Right renal pelvis (tissue), 4 donors: Measurements from ENCODE around the gene CHST5. TPM values are rescaled to one million over a fixed set of nuclear protein-coding genes. Genes with fewer than 3 reads are reported as not detected.
"Not testable (repeated sequence)": the region's sequence is repeated elsewhere in the genome, so short reads cannot be mapped to it uniquely, and the experiment has no call there.

ENCODE experiments used
- DNase-seq, 4 donors: peaks; one replicate each; pipeline ENCODE4 v3.0.0-alpha.2; 2013; ENCODE audit warnings: low read depth in 4 of 4, low spot score in 3 of 4, missing footprints in 1 of 4
- polyA plus RNA-seq, 4 donors: library from polyadenylated mRNA; unstranded; fragments of 120-200 nt; gene quantifications; one replicate each; pipeline ENCODE4 v1.2.1, GENCODE V29; 2013; ENCODE audit not compliant: insufficient read length in 4 of 4

Gene CHST5
- polyA plus RNA-seq, 4 donors: 0.38 to 1.2 (median 0.56) TPM

DNA sequence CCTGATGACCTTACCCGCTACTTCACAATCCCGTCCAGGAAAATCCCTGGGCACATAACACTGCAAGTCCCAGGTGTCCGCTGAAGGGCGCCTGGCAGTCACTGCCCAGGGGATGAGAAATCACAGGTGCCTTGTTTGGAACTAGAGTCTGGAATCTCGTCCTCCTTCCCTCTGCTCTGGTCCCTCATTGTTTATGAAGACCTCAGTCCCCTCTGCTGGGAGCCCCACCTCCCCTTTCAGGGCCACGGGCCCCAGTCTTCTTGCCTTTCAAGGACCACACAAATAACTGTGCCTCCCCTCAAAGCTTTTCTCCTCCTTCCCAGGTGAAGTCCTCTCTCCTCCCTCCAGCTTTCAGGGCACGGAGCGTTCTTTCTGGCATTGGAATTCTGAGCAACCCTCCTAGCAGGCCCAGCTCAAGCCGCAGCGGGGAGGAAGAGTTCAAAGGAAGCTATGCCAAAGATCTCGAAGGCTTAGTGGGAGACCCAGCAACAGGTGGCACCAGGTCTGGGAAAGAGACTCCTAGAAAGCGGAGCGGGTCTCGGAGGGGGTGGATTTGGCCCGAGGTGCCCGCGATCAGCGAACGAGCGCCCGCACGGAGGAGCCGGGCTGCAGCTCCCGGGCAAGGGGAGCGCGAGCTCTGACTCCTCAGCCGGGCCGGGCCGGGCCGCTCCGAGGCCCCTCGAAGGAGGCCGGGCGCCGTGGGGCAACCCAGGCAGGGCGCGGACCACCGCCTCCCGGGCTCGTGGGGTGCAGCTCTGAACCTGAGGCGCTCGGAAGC lies 19.5 kb downstream of the CHST5 start:
- not testable (repeated sequence) for DNase-seq

DNA sequence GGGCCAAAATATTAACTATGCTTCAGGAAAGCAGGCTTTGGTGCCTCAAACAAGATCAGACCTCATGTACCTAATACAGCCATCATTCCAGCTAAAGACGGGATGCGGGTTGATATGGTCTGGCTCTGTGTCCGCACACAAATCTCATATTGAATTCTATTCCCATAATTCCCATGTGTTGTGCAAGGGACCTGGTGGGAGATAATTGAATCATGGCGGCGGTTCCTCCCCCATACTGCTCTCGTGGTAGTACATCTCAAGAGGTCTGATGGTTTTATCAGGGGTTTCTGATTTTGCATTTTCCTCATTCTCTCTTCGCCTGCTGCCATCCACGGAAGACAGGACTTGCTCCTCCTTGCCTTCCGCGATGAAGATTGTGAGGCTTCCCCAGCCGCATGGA lies 21.6 kb downstream of the CHST5 start:
- DNase-seq: no peak

DNA sequence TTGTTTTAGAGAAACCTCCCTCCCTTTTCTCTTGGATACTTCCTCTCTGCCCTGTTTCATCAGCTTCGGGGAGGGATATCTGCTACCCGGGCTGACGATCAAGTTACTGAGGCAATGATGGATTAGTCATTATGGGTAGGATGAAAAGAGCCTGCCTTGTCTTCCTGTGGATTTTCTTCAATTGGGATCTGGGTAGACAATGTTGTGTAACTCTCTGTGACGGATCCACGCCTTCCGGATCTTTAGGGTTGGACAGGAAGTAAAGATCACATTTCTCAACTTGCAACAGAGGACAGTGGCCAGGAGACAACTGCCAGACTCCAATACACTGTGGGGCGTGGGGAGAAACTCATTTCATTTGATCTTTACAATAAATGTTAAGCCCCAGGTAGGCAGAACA lies 29.3 kb downstream of the CHST5 start:
- DNase-seq: no peak

DNA sequence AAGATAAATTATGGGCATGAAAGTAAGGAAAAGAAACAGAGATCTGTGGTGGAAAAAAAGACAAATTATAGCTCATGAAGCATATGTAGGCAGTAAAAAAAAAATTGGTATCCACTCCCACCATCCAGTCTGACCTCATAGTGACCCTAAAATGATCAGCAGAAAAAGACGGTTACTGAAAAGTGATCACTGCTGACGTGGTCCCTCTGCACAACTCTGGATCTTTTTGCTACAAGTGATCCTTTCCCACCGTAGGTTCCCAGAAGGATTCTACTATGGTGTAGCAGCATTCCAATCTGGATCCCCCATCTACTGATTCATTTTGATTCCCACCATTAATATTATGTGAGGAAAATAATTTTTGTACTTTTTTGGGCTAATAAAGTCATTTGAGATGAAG lies 29.8 kb downstream of the CHST5 start:
- DNase-seq: no peak

DNA sequence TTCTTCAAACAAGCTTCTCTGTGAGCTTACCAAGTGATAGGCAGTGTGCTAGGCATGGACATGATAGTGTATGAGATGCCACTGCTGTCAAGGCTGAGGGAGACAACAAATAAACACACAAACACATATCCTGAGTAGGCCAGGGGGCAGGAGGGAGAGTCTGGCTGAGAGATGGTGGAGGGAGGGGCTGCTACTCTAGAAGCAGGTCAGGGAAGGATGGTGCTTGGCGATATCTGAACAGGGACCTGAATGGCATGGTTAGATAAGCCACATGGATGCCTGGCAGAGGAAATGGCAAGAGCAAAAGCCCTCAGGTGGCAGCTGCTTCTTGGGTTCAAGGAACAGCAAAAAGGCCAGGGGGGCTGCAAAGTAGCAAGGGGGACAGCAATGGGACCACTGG lies 32.1 kb downstream of the CHST5 start:
- no peak for DNase-seq

DNA sequence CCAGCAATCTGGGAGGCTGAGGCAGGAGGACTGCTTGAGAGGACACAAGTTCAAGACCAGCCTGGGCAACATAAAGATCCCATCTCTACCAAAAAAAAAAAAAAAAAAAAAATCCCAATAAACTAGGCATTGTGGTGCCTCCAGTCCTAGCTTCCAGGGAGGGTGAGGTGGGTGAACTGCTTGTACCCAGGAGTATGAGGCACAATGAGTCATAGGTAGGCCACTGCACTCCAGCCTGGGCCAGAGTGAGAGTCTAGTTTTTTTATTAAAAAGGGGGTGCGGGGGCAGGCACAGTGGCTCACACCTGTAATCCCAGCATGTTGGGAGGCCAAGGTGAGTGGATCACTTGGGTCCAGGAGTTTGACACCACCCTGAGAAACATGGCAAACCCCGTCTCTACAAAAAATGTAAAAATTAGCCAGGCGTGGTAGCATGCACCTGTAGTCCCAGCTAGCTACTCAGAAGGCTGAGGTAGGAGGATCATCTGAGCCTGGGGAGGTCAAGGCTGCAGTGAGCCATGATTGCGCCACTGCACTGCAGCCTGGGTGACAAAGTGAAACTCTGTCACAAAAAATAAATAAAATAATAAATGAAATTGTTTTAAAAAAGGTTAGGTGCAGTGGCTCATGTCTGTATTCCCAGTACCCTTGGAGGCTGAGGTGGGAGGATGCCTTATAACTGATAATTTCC lies 32.8 kb downstream of the CHST5 start:
- DNase-seq: no peak

DNA sequence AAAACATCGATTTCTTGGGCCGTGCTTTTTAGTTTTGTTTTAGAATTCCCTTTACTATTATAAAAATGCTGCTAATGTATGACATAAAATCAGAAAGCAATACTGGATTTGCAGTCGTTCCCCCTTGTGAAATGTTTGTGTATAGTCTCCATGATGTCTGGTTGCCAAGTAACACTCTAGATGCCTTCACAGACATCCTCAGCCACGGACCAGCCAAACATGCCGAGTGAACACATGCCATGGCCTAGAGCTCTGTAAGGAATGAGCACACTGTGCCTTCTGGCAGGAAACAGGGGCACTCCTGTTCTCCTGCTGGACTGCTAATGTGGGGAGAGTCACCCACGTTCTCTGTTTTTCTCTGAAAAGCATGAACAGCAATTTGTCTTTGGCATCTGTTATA lies 34.1 kb downstream of the CHST5 start:
- DNase-seq: not testable (repeated sequence)

DNA sequence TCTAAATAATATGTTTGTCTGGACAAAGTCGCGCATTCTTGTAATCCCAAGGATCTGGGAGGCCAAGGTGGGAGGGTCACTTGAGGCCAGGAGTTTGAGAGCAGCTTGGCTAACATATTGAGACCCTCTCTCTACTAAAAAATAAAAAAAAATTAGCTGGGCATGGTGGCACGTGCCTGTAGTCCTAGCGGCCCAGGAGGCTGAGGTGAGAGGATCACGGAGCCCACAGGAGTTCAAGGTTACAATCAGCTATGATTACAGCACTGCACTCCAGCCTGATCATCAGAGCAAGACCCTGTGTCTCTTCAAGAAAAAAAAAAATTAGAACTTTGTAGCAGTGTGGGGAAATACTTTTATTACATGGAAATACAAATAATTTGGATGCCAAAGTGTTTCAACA lies 34.5 kb downstream of the CHST5 start:
- no peak for DNase-seq

DNA sequence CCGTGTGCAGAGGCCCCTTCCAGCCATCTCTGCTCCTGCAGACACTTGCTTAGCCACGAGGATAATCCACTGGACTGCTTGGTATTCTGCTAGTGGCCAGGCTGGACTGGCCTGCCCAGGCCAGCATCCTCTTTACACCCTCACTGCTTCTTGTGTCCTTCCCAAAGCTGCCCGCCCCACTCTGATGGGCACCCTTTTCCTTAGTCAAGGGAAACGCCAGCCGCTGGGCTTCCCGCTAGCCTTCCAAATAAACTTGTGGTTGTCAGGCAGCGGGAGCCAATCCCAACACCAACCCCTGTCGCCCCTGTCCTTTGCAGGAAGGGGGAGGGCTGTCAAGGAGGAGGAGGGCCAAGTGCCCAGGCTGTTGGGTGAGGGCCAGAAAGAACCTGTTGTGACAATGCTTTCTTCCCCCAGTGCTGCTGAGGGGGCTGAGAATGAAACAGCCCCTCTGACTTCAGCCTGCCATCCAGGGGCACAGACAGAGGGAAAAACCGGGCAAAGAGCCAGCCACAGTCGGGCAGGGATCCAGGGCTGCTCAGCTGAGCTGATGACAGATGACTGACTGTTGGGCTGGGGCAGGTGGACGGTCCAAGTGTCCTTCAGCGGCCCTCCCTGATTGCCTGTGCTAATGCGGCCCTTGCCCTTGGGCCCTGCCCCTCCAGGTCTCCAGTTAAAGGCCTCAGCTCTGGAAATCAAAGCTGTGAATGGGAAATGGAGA lies 37.1 kb downstream of the CHST5 start:
- DNase-seq: not testable (repeated sequence)

DNA sequence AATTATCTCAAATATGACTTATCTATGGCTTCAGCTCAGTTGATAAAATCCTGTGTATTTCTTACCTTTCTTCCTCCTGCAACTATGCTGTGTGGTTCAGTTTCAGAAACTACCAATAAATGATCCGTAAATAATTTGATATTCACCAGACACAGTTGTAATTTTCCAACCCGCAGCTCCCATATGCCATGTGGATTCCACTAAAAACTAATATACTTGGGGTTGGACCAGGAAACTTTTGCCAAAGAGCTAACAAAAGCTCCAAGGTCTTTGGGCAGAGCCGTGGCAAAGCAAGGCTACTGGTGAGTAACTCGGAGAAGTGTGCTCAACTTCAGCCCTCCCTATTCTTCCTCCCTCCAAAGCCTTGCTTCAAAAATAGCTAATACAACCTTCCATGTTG lies 38.4 kb downstream of the CHST5 start:
- no peak for DNase-seq

DNA sequence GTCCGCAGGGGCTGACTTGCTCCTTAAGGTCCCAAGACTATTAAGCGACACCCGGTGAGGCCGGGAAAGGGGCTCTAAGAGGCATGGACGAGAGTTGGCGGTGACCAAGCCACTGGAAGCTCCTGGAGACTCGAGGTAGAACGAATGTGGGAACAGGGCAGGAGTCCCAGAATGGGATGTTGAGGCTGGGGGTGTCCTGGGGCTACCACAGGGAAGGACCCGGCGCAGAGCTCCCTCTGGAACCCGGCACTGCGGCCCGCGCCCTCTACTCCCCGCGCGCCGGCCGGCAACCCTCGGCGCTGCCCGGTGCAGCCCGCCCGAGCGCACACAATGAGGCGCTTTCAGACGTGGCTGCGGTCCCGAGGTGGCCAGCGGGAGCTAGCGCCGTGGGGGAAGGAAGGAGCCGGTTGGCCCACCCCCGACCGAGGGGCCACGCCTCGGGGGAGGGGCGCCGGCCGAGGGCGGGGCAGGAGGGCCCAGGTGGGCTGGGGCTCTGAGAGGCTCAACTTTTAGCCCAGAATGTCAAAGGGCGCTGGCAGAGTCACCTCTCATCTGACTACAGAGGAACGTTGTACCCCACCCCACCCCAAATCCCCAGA lies 40.7 kb downstream of the CHST5 start, which contains the start of gene CHST6:
TSS of gene CHST6 (minus strand) at position 366 of the 599 bp plus-strand sequence. CDS start 15,613 bp downstream, outside the sequence.
- no peak for DNase-seq

DNA sequence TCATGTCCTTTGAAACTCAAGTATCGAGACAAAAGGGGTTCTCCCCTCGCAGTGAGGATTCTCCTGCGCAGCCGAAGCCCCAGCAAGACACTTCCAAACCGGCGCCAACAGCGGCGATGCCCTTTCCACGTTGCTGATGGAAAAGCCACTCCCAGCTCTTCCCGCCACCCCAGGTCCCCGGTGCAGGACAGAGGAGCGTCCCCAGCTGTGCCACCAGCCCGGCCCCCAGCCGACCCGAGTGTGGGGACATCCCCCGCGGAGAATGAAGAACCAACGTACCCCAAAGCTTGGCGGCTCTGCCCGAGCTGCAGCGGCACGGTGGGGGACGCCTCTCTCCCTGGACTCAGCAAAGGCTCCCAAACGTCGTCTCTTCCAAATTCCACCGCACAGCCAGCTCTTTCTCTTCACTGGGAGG lies 41.2 kb downstream of the CHST5 start:
- DNase-seq: no peak

DNA sequence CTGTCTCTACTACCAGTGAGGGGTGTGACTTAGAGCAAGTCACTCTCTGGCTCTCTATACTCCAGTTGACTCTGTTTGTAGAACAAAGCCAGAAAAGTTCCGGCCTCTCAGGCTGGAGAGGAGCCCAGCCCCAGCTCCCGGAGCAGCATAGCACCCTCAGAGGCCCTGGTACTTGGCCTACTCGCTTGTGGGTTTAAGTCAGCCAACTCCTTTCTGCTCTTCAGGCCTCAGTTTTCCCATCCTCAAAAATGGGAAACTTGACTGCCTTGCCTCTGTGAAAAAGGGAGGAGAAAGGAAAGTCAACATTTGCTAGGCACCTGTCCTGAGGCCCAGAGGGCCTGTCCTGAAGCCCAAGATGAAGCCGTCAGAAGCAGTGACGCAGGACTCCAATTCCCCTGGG lies 41.7 kb downstream of the CHST5 start:
- no peak for DNase-seq

DNA sequence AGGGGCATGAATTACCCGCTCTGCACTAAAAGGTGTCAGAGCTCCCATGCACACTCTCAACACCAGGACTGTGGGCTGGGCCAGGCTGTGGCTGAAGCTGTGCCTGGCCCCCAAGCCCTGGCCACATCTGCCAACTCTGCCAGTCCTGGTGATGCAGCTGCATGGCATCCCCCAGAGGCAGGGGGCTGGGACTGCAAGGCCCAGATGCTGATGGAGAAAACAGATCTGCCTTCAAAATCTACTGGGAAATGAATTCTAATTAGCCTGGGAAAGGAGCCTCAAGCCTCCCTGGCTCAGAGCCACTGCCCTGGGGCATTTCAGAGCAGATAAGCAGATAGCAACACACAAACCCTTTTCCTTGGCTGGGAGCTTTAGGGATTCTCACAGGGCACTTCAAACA lies 44.0 kb downstream of the CHST5 start:
- DNase-seq: no peak

DNA sequence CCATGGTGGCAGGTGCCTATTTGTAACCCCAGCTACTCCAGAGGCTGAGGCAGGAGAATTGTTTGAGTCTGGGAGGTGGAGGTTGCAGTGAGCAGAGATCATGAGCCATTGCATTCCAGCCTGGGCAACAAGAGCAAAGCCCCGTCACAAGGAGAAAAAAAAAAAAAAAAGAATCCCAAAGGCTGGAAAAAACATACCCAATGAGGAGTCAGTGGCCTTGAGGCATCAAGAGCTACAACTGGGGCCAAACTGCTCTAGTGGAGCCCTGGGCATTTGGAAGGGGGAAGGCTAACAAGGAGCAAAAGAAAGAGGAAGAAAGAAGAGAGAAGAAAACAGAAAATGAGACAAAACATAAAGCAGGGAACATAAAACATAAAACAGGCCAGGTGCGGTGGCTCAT lies 47.6 kb downstream of the CHST5 start:
- no peak for DNase-seq

DNA sequence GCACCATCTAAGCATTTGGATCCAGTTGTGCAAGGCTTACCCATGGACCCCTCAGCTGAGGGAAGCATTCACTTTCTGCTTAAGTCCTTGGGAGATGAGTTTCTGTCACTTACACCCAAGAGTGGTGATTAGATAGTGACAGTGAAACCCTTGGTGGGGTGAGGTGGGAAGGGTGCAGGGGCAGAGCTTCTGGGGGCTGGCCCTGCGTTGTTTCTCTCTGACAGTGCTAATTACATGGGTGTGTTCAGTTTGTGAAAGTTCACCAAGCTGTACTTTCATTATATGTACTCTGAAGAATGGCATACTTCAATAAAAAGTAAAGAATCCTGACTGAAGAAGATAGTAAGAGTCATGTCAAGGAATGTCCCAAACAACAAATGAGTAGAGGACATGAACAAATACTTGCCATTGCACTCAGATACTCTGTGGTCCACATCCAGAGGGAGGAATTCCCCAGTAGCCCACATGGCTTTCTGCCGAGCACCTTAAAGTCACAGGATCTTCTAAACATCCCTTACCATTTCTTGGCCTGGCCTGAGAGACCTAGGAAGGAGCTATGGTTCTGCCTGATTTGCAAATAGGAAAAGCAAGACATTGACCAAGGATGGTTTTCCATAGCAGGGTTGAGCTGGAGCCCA lies 49.1 kb downstream of the CHST5 start:
- no peak for DNase-seq

DNA sequence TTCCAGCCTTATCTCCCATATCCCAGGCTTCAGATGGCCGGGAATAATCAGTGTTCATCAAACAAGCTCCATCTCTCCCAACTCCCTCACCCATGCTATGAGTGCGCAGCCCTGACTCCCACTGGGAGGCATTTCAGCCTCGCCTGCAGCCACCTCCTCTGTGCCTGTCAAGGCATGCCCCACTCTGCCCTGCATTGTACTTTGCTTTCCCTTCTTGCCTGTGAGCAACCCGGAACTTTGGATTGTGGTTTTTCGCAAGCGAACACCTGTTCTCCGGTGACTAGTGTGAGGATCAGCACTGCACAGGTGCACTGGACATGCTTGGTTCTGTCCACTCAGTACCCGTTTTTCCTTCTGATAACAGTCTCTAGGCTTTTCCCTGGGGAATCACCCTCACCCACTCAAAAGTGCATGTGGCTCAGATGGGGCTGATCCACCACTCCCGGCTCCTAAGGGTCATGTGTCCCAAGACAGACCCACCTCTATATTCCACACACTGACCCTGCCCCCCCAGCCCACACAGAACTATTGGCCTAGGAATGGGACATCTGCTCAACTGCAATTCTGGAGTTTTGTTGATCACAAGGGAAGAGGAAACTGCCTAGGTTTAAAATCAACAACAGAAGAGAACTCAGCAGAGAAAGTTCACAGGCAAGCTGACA lies 49.8 kb downstream of the CHST5 start:
- DNase-seq: no peak

DNA sequence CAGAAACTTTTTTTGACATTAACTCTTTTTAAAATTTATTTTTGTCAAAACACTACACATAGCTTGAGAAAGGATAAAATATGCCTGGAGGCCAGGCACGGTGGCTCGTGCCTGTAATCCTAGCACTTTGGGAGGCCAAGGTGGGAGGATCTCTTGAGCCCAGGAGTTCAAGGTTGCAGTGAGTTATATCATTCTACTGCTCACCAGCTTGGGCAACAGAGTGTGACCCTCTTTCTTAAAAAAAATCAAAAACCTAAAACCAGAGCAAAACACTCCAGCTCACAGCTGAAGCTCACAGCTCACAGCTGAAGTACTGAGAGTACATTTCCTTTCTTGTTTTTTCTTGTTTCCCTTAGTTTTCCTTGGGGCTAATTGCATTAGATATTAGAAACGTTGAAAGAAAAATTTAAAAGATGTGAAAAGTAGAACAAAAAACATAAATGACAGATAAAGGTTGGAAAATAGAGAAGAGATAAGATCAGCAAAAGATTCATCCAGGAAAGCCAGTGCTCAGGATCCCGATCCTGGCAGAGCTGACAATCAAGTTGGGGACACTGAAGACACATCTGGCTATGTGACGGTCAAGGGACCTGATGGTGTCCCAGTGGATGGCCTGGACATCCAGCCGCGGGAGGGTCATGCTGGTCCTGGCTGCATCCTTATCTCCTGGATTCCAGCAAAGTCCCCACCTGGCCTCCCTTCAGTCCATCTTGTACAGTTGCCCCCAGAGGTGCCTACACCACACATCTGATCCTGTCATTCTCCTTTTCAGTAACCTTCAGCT lies 50.5 kb downstream of the CHST5 start:
- no peak for DNase-seq

DNA sequence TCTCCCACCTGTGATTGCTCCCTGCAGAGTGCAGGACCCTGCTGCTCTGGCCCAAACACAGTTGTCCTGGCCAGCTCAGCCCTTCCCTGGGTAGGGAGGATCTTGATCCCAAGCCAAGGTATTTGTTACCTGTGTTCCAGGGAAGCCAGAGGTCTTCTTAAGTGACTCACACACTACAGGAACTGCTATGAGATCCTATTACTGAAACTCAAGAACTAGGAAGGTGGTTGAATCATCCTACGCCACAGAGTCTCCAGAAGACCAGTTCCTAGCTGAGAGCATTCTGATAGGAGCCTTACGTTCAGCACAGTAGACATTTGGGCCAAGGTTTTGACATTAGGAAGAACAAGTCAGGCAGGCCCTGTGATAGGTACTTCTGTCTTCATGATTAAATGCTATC lies 52.7 kb downstream of the CHST5 start:
- DNase-seq: no peak
